GM23338 (cell line): Measurements from ENCODE around the gene THADA. TPM values are rescaled to one million over a fixed set of nuclear protein-coding genes. Genes with fewer than 3 reads are reported as not detected.

Source experiments
- ATAC-seq: fragments of 200-7000 bp; cut with Tn5 transposase; 3 replicates; pipeline ENCODE4 v1.9.1; 2020
- DNase-seq: peaks from one replicate; pipeline ENCODE4 v3.0.0-alpha.2; 2015; ENCODE audit warnings: low spot score
- H2AFZ ChIP-seq: fragments of 200-600 bp; sonication (generic); 2 replicates; pipeline ENCODE4 v1.8.0; 2016; ENCODE audit warnings: antibody characterized with exemption, mild to moderate bottlenecking, moderate library complexity
- H3F3A ChIP-seq: fragments of 200-600 bp; sonication (generic); replicated peaks from 2 replicates; pipeline ENCODE4 v1.8.0; 2017; ENCODE audit warnings: antibody characterized with exemption, mixed run types, low read depth
- H3K27ac ChIP-seq: fragments of 200-600 bp; sonication (generic); 2 replicates; pipeline ENCODE4 v1.6.1; 2016; ENCODE audit warnings: low read depth
- H3K27me3 ChIP-seq: fragments of 200-600 bp; sonication (generic); 2 replicates; pipeline ENCODE4 v1.8.0; 2016; ENCODE audit warnings: mild to moderate bottlenecking, mixed run types, moderate library complexity; ENCODE audit not compliant: insufficient read depth
- H3K36me3 ChIP-seq: fragments of 200-600 bp; sonication (generic); 2 replicates; pipeline ENCODE4 v1.8.0; 2016; ENCODE audit warnings: mild to moderate bottlenecking; ENCODE audit not compliant: insufficient read depth
- H3K4me1 ChIP-seq: fragments of 200-600 bp; sonication (generic); 2 replicates; pipeline ENCODE4 v1.8.0; 2016; ENCODE audit warnings: mild to moderate bottlenecking, moderate library complexity; ENCODE audit not compliant: insufficient read depth
- H3K4me2 ChIP-seq: fragments of 200-600 bp; sonication (generic); 2 replicates; pipeline ENCODE4 v1.7.1; 2017; ENCODE audit warnings: mixed run types
- H3K4me3 ChIP-seq: fragments of 200-600 bp; sonication (generic); 2 replicates; pipeline ENCODE4 v1.6.1; 2016; ENCODE audit warnings: mixed run types
- H3K79me2 ChIP-seq: fragments of 200-600 bp; sonication (generic); replicated peaks from 2 replicates; pipeline ENCODE4 v1.8.0; 2017; ENCODE audit warnings: mild to moderate bottlenecking; ENCODE audit not compliant: insufficient read depth
- H3K9me2 ChIP-seq: fragments of 200-600 bp; sonication (generic); 2 replicates; pipeline ENCODE4 v1.8.0; 2017; ENCODE audit not compliant: insufficient read depth
- H4K20me1 ChIP-seq: fragments of 200-600 bp; sonication (generic); replicated peaks from 2 replicates; pipeline ENCODE4 v1.8.0; 2017; ENCODE audit warnings: mild to moderate bottlenecking; ENCODE audit not compliant: insufficient read depth
- H3K27ac Mint-ChIP-seq: 2 replicates; pipeline ENCODE4 v1.8.0; 2020; ENCODE audit warnings: inconsistent platforms, mild to moderate bottlenecking, moderate library complexity, mixed read lengths
- H3K27me3 Mint-ChIP-seq: 3 replicates; pipeline ENCODE4 v1.8.0; 2022; ENCODE audit warnings: low read depth, mild to moderate bottlenecking, moderate library complexity, mixed read lengths, inconsistent platforms; ENCODE audit not compliant: insufficient read depth, poor library complexity
- H3K36me3 Mint-ChIP-seq: 3 replicates; pipeline ENCODE4 v1.8.0; 2021; ENCODE audit warnings: low read depth, mild to moderate bottlenecking, inconsistent platforms, moderate library complexity, mixed read lengths
- H3K4me1 Mint-ChIP-seq: 3 replicates; pipeline ENCODE4 v1.8.0; 2020; ENCODE audit warnings: mild to moderate bottlenecking, inconsistent platforms, mixed read lengths
- H3K4me3 Mint-ChIP-seq: 3 replicates; pipeline ENCODE4 v1.8.0; 2021; ENCODE audit warnings: moderate library complexity, mild to moderate bottlenecking, inconsistent platforms, mixed read lengths
- H3K9me3 Mint-ChIP-seq: 3 replicates; pipeline ENCODE4 v1.8.0; 2020; ENCODE audit warnings: moderate library complexity, mild to moderate bottlenecking, inconsistent platforms, mixed read lengths
- CREB1 ChIP-seq: fragments of 250-450 bp; sonication (Bioruptor Pico); IDR thresholded peaks from 2 replicates; pipeline ENCODE4 v1.5.0; 2020; ENCODE audit warnings: low read depth, mild to moderate bottlenecking, moderate library complexity
- CTCF ChIP-seq, 2 experiments: fragments of 200-600 bp in 1 of 2; sonication (generic) in 1 of 2; conservative IDR thresholded peaks; 2 replicates each; pipeline versions ENCODE4 v1.5.1 to v1.6.1; 2016 to 2017; ENCODE audit warnings: antibody characterized with exemption in 2 of 2, low read depth in 2 of 2, mild to moderate bottlenecking in 2 of 2, moderate library complexity in 1 of 2
- ETS1 ChIP-seq: IDR thresholded peaks from 2 replicates; pipeline ENCODE4 v1.6.1; 2016; ENCODE audit warnings: antibody characterized with exemption
- EZH2 ChIP-seq: fragments of 200-600 bp; sonication (generic); IDR thresholded peaks from one replicate; pipeline ENCODE4 v1.8.0; 2017; ENCODE audit warnings: antibody characterized with exemption, mild to moderate bottlenecking, low read depth; ENCODE audit not compliant: unreplicated experiment
- EZH2phosphoT487 ChIP-seq: fragments of 200-600 bp; sonication (generic); IDR thresholded peaks from one replicate; pipeline ENCODE4 v1.8.1; 2018; ENCODE audit warnings: antibody characterized with exemption; ENCODE audit not compliant: unreplicated experiment
- JUNB ChIP-seq: IDR thresholded peaks from one replicate; pipeline ENCODE4 v1.6.1; 2016; ENCODE audit warnings: antibody characterized with exemption; ENCODE audit not compliant: unreplicated experiment
- NANOG ChIP-seq: IDR thresholded peaks from 2 replicates; pipeline ENCODE4 v1.6.1; 2016; ENCODE audit warnings: antibody characterized with exemption, borderline replicate concordance
- POLR2AphosphoS5 ChIP-seq: IDR thresholded peaks from 2 replicates; pipeline ENCODE4 v1.6.1; 2016; ENCODE audit warnings: antibody characterized with exemption, low read depth
- STAT1 ChIP-seq: IDR thresholded peaks from one replicate; pipeline ENCODE4 v1.6.1; 2016; ENCODE audit warnings: antibody characterized with exemption; ENCODE audit not compliant: unreplicated experiment
- ZNF114 ChIP-seq: fragments of 250-450 bp; sonication (Bioruptor Pico); IDR thresholded peaks from 2 replicates; pipeline ENCODE4 v1.5.0; 2020; ENCODE audit warnings: mild to moderate bottlenecking, moderate library complexity
- ZNF331 ChIP-seq: fragments of 250-450 bp; sonication (Bioruptor Pico); IDR thresholded peaks from 2 replicates; pipeline ENCODE4 v1.5.0; 2020; ENCODE audit warnings: low read depth, mild to moderate bottlenecking, moderate library complexity
- polyA plus RNA-seq: library from polyadenylated mRNA; unstranded; fragments of >200 nt; fragmentation: Nextera tagmentation; extraction: Ambion mirVana; gene quantifications from 2 replicates; pipeline ENCODE4 v1.2.1, GENCODE V29; 2016
- total RNA-seq: library from RNA; depleted of rRNA; stranded (reverse); fragments of >200 nt; shearing (Covaris generic); gene quantifications from 2 replicates; pipeline ENCODE4 v1.2.3, GENCODE V29; 2014

Gene THADA
- total and polyA plus RNA-seq, 2 experiments from 2014 or later: 17.0 to 30.7 TPM

GRCh38 chr2:43305517-43305916 is 290.3 kb downstream of the THADA start (continued):
- no peak for TF ChIP-seq ETS1
- TF ChIP-seq CTCF (conservative IDR thresholded peaks at IDR 0.05; ENCODE audit: low read depth in 2 of 2): no peak
- TF ChIP-seq ZNF331 (CRISPR knock-in tag): no peak
- no peak for TF ChIP-seq ZNF114
- TF ChIP-seq POLR2AphosphoS5: no peak
- TF ChIP-seq EZH2: no peak
- no peak for TF ChIP-seq JUNB
- TF ChIP-seq EZH2phosphoT487: no peak
- TF ChIP-seq NANOG: no peak
- TF ChIP-seq STAT1: no peak
- no peak for TF ChIP-seq CREB1 (CRISPR knock-in tag)

GRCh38 chr2:43305012-43305411 is 290.8 kb downstream of the THADA start:
- TF ChIP-seq STAT1: no peak
- TF ChIP-seq POLR2AphosphoS5: no peak
- TF ChIP-seq EZH2: no peak
- no peak for ATAC-seq
- H3K27ac Mint-ChIP-seq: no peak overlapping the region
- Histone ChIP-seq H3K4me3 (no peak overlapping the region), H3K27me3 (no peaks in the 10 kb centered on the region), H3F3A (no peaks in the 10 kb centered on the region), H3K27ac (no peak overlapping the region), H3K79me2 (no peaks in the 10 kb centered on the region), H3K9me2 (0 out of 2 replicates have a peak, but pooled peaks cover 3% of the 10 kb centered on the region), H4K20me1 (no peaks in the 10 kb centered on the region), H3K4me2 (no peak overlapping the region), H3K4me1 (no peaks in the 10 kb centered on the region), H3K36me3 (no peaks in the 10 kb centered on the region), H2AFZ (no peak overlapping the region)
- no peaks in the 10 kb centered on the region for H3K36me3 Mint-ChIP-seq
- H3K27me3 Mint-ChIP-seq: peaks cover 2% of the 10 kb centered on the region
- H3K4me3 Mint-ChIP-seq: no peak overlapping the region
- no peak for DNase-seq
- peaks cover 11% of the 10 kb centered on the region; the same call in 2 of the 3 replicates for H3K4me1 Mint-ChIP-seq
- H3K9me3 Mint-ChIP-seq: no peaks in the 10 kb centered on the region

- no peaks in the 10 kb centered on the region for H3K36me3 Mint-ChIP-seq
- no peak overlapping the region for H3K4me3 ChIP-seq
- no peak overlapping the region for H3K27ac Mint-ChIP-seq
- TF ChIP-seq STAT1 (no peak), ETS1 (no peak), JUNB (no peak), ZNF331 (CRISPR knock-in tag) (no peak)
Measured at GRCh38 chr2:43303889-43304288, 291.9 kb downstream of the THADA start.

More at GRCh38 chr2:43303889-43304288, 291.9 kb downstream of the THADA start:
- no peak overlapping the region for H3K4me2 ChIP-seq
- H3K27me3 ChIP-seq: no peaks in the 10 kb centered on the region
- no peak overlapping the region for H3K27ac ChIP-seq
- H3K36me3 ChIP-seq: no peaks in the 10 kb centered on the region
- peaks cover 11% of the 10 kb centered on the region; the same call in 2 of the 3 replicates for H3K4me1 Mint-ChIP-seq
- ATAC-seq (no peak), DNase-seq (no peak)
- no peak overlapping the region for H2AFZ ChIP-seq
- H3K27me3 Mint-ChIP-seq: peaks cover 2% of the 10 kb centered on the region
- no peak overlapping the region for H3K4me3 Mint-ChIP-seq
- 0 out of 2 replicates have a peak, but pooled peaks cover 3% of the 10 kb centered on the region for H3K9me2 ChIP-seq
- H3F3A ChIP-seq: no peaks in the 10 kb centered on the region
- H4K20me1 ChIP-seq: no peaks in the 10 kb centered on the region
- H3K4me1 ChIP-seq: no peaks in the 10 kb centered on the region
- H3K9me3 Mint-ChIP-seq: peaks cover 2% of the 10 kb centered on the region; the same call in 1 of the 3 replicates
- no peaks in the 10 kb centered on the region for H3K79me2 ChIP-seq
